GM12878 (cell line): ENCODE measurements around the gene ANKRD33B. TPM values are rescaled to one million over a fixed set of nuclear protein-coding genes. Genes with fewer than 3 reads are reported as not detected.
A peak's percentile ranks its signal among the peaks of the same experiment; 100 is the strongest.

Experiments used
- ATAC-seq: fragments of 200-7000 bp; cut with Tn5 transposase; 3 replicates; pipeline ENCODE4 v1.9.1; 2020; ENCODE audit warnings: mild to moderate bottlenecking, moderate library complexity
- BruUV-seq: library from RNA; stranded (reverse); fragments of 400-500 nt; replicated peaks from 2 replicates; lab custom pipeline; 2021; lab: Mats Ljungman, UMichigan
- CTCF ChIA-PET: fragments of 300-600 bp; sonication (Branson Sonifier 250); formaldehyde crosslinking; extraction: SDS; loops from one replicate; lab custom pipeline; 2021; ENCODE audit warnings: inconsistent platforms; lab: Yijun Ruan, JAX
- POLR2A ChIA-PET: fragments of 350-600 bp; formaldehyde crosslinking; extraction: SDS; loops from one replicate; lab custom pipeline; 2021; ENCODE audit warnings: inconsistent platforms; lab: Charles Lee
- RAD21 ChIA-PET: fragments of 300-600 bp; sonication (Branson Sonifier 250); formaldehyde crosslinking; loops from one replicate; lab custom pipeline; 2023; ENCODE audit warnings: antibody characterized with exemption; ENCODE audit not compliant: unreplicated experiment; lab: Charles Lee
- SMC1A ChIA-PET: fragments of 300-600 bp; sonication (Branson Sonifier 250); formaldehyde crosslinking; loops from one replicate; lab custom pipeline; 2023; ENCODE audit not compliant: unreplicated experiment, uncharacterized antibody; lab: Charles Lee
- DNase-seq: peaks from one replicate; pipeline ENCODE4 v3.0.0-alpha.2; 2011; ENCODE audit warnings: low read depth, low spot score
- FAIRE-seq: peaks from 3 replicates; lab custom pipeline; 2011; peaks lifted over from hg19 to GRCh38; lab: Jason Lieb, UNC
- H2AFZ ChIP-seq: 2 replicates; pipeline ENCODE4 v1.6.0; 2011; ENCODE audit warnings: low read depth, low read length, control low read depth; ENCODE audit not compliant: control insufficient read depth
- H3K27ac ChIP-seq: 2 replicates; pipeline ENCODE4 v1.5.1; 2011; ENCODE audit warnings: control low read depth; ENCODE audit not compliant: control insufficient read depth, insufficient read depth
- H3K27me3 ChIP-seq, 2 experiments: replicated peaks in 1 of 2; 2 replicates each; pipeline versions ENCODE4 v1.6.0 to v1.6.1; 2011; ENCODE audit warnings: low read length in 1 of 2; ENCODE audit not compliant: control insufficient read depth in 2 of 2, insufficient read depth in 2 of 2
- H3K36me3 ChIP-seq, 2 experiments: 2 replicates each; pipeline ENCODE4 v1.5.1; 2011; ENCODE audit warnings: low read length in 1 of 2; ENCODE audit not compliant: control insufficient read depth in 2 of 2, insufficient read depth in 2 of 2
- H3K4me1 ChIP-seq: 2 replicates; pipeline ENCODE4 v1.6.1; 2011; ENCODE audit warnings: mild to moderate bottlenecking, low read length, moderate library complexity, mixed read lengths; ENCODE audit not compliant: control insufficient read depth, insufficient read depth
- H3K4me2 ChIP-seq: 2 replicates; pipeline ENCODE4 v1.6.0; 2011; ENCODE audit warnings: control low read depth; ENCODE audit not compliant: control insufficient read depth, insufficient read depth
- H3K4me3 ChIP-seq: fragments of 200-600 bp; sonication (generic); 2 replicates; pipeline ENCODE4 v1.5.1; 2016
- H3K79me2 ChIP-seq: 2 replicates; pipeline ENCODE4 v1.6.0; 2011; ENCODE audit warnings: low read length; ENCODE audit not compliant: control insufficient read depth, insufficient read depth
- H3K9ac ChIP-seq: 2 replicates; pipeline ENCODE4 v1.8.0; 2011; ENCODE audit warnings: low read length, control low read depth, mixed read lengths; ENCODE audit not compliant: control insufficient read depth, insufficient read depth
- H3K9me3 ChIP-seq: replicated peaks from 3 replicates; pipeline ENCODE4 v1.5.1; 2011; ENCODE audit warnings: mild to moderate bottlenecking, low read length; ENCODE audit not compliant: control insufficient read depth, insufficient read depth
- H4K20me1 ChIP-seq: 2 replicates; pipeline ENCODE4 v1.6.0; 2011; ENCODE audit not compliant: control insufficient read depth, insufficient read depth
- BCL3 ChIP-seq: IDR thresholded peaks from 2 replicates; pipeline ENCODE4 v1.6.1; 2011; ENCODE audit warnings: borderline replicate concordance, low read depth, mild to moderate bottlenecking, moderate library complexity, low read length; ENCODE audit not compliant: insufficient read depth, poor library complexity, severe bottlenecking
- E2F8 ChIP-seq: fragments of 450-650 bp; IDR thresholded peaks from 2 replicates; pipeline ENCODE4 v1.6.1; 2018; ENCODE audit warnings: mild to moderate bottlenecking, low read depth, moderate library complexity; ENCODE audit not compliant: partially characterized antibody
- FOXK2 ChIP-seq: fragments of 450-650 bp; IDR thresholded peaks from 2 replicates; pipeline ENCODE4 v1.6.1; 2017; ENCODE audit warnings: mild to moderate bottlenecking, moderate library complexity
- IKZF1 ChIP-seq: fragments of 450-650 bp; conservative IDR thresholded peaks from 2 replicates; pipeline ENCODE4 v1.6.1; 2017; ENCODE audit warnings: antibody characterized with exemption, mild to moderate bottlenecking
- MTA3 ChIP-seq: IDR thresholded peaks from 2 replicates; pipeline ENCODE4 v1.6.1; 2012; ENCODE audit warnings: low read length, inconsistent platforms, borderline replicate concordance
- MXI1 ChIP-seq: fragments of 150-350 bp; IDR thresholded peaks from 2 replicates; pipeline ENCODE4 v1.6.1; 2011; ENCODE audit warnings: low read depth, mild to moderate bottlenecking, inconsistent platforms, low read length, improper control_type of control experiment
- SIN3A ChIP-seq: IDR thresholded peaks from 2 replicates; pipeline ENCODE4 v1.6.1; 2012; ENCODE audit warnings: low read depth, low read length, improper control_type of control experiment
- TARDBP ChIP-seq: IDR thresholded peaks from 2 replicates; pipeline ENCODE4 v1.6.1; 2016; ENCODE audit warnings: borderline replicate concordance
- TCF12 ChIP-seq: IDR thresholded peaks from 2 replicates; pipeline ENCODE4 v1.6.1; 2011; ENCODE audit warnings: low read depth, mild to moderate bottlenecking, low read length
- YBX1 ChIP-seq: fragments of 450-650 bp; IDR thresholded peaks from 2 replicates; pipeline ENCODE4 v1.6.1; 2016; ENCODE audit warnings: antibody characterized with exemption
- ZZZ3 ChIP-seq: IDR thresholded peaks from 2 replicates; pipeline ENCODE4 v1.6.1; 2011; ENCODE audit warnings: low read depth; ENCODE audit not compliant: control insufficient read depth, insufficient read length
- WGBS: methylation state at CpG from one replicate; pipeline ENCODE4 v1.1.6; 2016; ENCODE audit warnings: low lambda C conversion rate; ENCODE audit not compliant: insufficient replicate concordance, insufficient coverage; ENCODE audit errors: missing lambda C conversion rate; 5-methylcytosine and 5-hydroxymethylcytosine counted together
- in situ Hi-C: fragments of 300-500 bp; cut with MboI; formaldehyde crosslinking; loops from 9 replicates; pipeline ENCODE4 v1.14.3; 2018; ENCODE audit warnings: mixed read lengths
- intact Hi-C: fragments of 100-400 bp; cut with micrococcal nuclease; formaldehyde crosslinking; loops from one replicate; pipeline ENCODE4 v1.14.2; 2022; ENCODE audit not compliant: unreplicated experiment
- polyA plus RNA-seq, 11 experiments: library from polyadenylated mRNA; depleted of rRNA in 4 of 11; unstranded in 6 of 11; stranded (reverse) in 5 of 11; fragments of >200 nt; fragmentation: Nextera tagmentation in 4 of 11; fragmentation: Illumina TruSeq in 1 of 11; extraction: Ambion mirVana in 4 of 11; extraction: Trizol in 1 of 11; gene quantifications; 1 replicate in 1 of 11; 2 replicates in 10 of 11; pipeline versions ENCODE4 v1.2.1 to v1.2.3, GENCODE V29; 2011 to 2016; ENCODE audit warnings: inconsistent platforms in 2 of 11, missing spikeins in 2 of 11, low read depth in 1 of 11
- total RNA-seq, 4 experiments: library from RNA; depleted of rRNA in 3 of 4; stranded (reverse); fragments of >200 nt in 3 of 4; fragmentation: Illumina TruSeq in 1 of 4; extraction: Trizol in 1 of 4; gene quantifications; 2 replicates each; pipeline versions ENCODE4 v1.2.1 to v1.2.3, GENCODE V29; 2013 to 2021
- TF ChIP-seq, protein P1 (sequence below): fragments of 450-650 bp; IDR thresholded peaks from 2 replicates; pipeline ENCODE4 v1.6.1; 2016; ENCODE audit warnings: mild to moderate bottlenecking

Gene ANKRD33B
- total and polyA plus RNA-seq, 10 of the 15 experiments (the other 5 are each of a cell fraction or from before 2014, with no cell fraction given): 4.9 to 61.6 (median 15.6) TPM

DNA sequence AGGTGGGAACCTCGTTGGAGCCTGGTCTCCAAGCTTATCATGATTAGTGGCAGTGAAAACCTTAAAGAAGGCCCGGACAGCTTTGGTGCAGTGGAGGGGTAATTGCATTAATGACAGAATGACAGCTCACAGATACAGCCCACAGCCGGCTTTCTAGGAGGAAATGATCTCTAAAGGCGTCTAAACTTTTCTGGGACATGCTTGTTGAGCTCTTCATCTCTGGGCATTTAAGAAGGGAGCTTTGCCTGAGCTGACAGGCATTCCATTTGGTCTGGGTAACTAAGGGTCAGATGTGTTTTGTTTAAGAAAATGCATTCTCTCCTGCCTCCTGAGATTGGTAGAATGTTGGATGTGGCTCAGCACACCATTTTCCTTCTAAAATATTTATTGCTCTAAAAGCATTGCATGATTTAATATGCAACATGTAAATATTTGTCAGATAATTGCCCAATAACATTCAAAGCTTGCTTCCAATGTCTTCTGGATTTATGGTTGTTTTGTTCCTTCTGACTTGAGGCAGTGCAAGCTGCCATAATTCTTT, 4.0 kb downstream of the ANKRD33B start:
- peaks cover 2 to 3% of the 10 kb centered on the region in 2 experiments; a peak in 3 of 4 replicates for H3K36me3 ChIP-seq
- peak overlapping the region; percentile 74 for H3K9ac ChIP-seq
- H3K9me3 ChIP-seq: no peaks in the 10 kb centered on the region
- peak overlapping the region; percentile 87 for H3K4me3 ChIP-seq
- no peaks in the 10 kb centered on the region for H3K27me3 ChIP-seq
- no peak for TF ChIP-seq TCF12
- TF ChIP-seq, protein P1, sequence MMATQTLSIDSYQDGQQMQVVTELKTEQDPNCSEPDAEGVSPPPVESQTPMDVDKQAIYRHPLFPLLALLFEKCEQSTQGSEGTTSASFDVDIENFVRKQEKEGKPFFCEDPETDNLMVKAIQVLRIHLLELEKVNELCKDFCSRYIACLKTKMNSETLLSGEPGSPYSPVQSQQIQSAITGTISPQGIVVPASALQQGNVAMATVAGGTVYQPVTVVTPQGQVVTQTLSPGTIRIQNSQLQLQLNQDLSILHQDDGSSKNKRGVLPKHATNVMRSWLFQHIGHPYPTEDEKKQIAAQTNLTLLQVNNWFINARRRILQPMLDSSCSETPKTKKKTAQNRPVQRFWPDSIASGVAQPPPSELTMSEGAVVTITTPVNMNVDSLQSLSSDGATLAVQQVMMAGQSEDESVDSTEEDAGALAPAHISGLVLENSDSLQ: no peak
- peak; percentile 56; the same call in 1 of the 2 replicates for TF ChIP-seq SIN3A
- TF ChIP-seq E2F8: no peak
- TF ChIP-seq FOXK2: no peak
- TF ChIP-seq YBX1: no peak
- TF ChIP-seq TARDBP: no peak
- no peak for TF ChIP-seq BCL3
- TF ChIP-seq ZZZ3: no peak
- TF ChIP-seq MXI1: peak; percentile 2; the same call in 1 of the 2 replicates
- no peak; the same call in 1 of the 2 replicates for TF ChIP-seq MTA3
- no peak for TF ChIP-seq IKZF1
- no peak for DNase-seq
- ChIA-PET POLR2A (interaction anchor here (0.6 to 4.6 kb wide), 12 partner anchors 9 to 77 kb away, joined by 3 to 53 read pairs (median 6); no protein-coding TSS in a partner anchor), SMC1A (interaction anchor here (0.8 to 7.2 kb wide), 19 partner anchors 8 to 125 kb away, joined by 3 to 73 read pairs (median 7); no protein-coding TSS in a partner anchor), CTCF (interaction anchor here (1.0 to 6.5 kb wide), 10 partner anchors 8 to 284 kb away, joined by 3 to 62 read pairs (median 4); no protein-coding TSS in a partner anchor), RAD21 (interaction anchor here (0.7 to 4.7 kb wide), 17 partner anchors 9 to 118 kb away, joined by 3 to 54 read pairs (median 4); no protein-coding TSS in a partner anchor)
- peaks cover 91% of the 10 kb centered on the region for H3K79me2 ChIP-seq
- in situ Hi-C loops (no loop called here), intact Hi-C loops (loop anchor here (2.0 kb wide), 3 partner anchors 39 to 121 kb away; no protein-coding TSS in a partner anchor)
- H3K4me1 ChIP-seq: peaks cover 16% of the 10 kb centered on the region
- no peak overlapping the region for H2AFZ ChIP-seq
- H4K20me1 ChIP-seq: no peaks in the 10 kb centered on the region; the same call in 1 of the 2 replicates
- BruUV-seq: no TSS peak
- FAIRE-seq: peak; percentile 27
- H3K4me2 ChIP-seq: peak overlapping the region; percentile 88
- no peak for ATAC-seq
- peak overlapping the region; percentile 85; the same call in 1 of the 2 replicates for H3K27ac ChIP-seq
- WGBS: 4% methylated on average over 4 of the region's 4 CpGs
